Stimulated activated CD4-positive, alpha-beta T cell treated with anti-CD3 and anti-CD28 coated beads, Interleukin-15, amount 100 ng/mL, for 48 hours (primary cell): ENCODE measurements around the gene OSBPL8.
A peak's percentile ranks its signal among the peaks of the same experiment; 100 is the strongest.

Experiments
- DNase-seq, 2 donors: peaks; one replicate each; pipeline ENCODE4 v3.0.0-alpha.2; 2020; ENCODE audit warnings: low read depth in 2 of 2

Gene OSBPL8

GRCh38 chr12:76559400-76560085, at the start of gene OSBPL8:
Gene OSBPL8, minus strand, starts transcription at chr12:76559771. Its CDS starts 72,220 bp downstream, at chr12:76487551.
- DNase-seq = peak; percentile 88 to 94

- no peak for DNase-seq
Observed at GRCh38 chr12:76608070-76608469, 48.5 kb upstream of the OSBPL8 start.

GRCh38 chr12:76595056-76595455, 35.5 kb upstream of the OSBPL8 start:
- no peak for DNase-seq

- DNase-seq = no peak
Observed at GRCh38 chr12:76591476-76591875, 31.9 kb upstream of the OSBPL8 start.

- no peak for DNase-seq
Observed at GRCh38 chr12:76590131-76590530, 30.6 kb upstream of the OSBPL8 start.

- no peak for DNase-seq
Observed at GRCh38 chr12:76588881-76589565, 29.5 kb upstream of the OSBPL8 start.

GRCh38 chr12:76587428-76588178, 28.0 kb upstream of the OSBPL8 start:
- no peak for DNase-seq

- peak; percentile 2 to 12 for DNase-seq
Observed at GRCh38 chr12:76586764-76587395, 27.3 kb upstream of the OSBPL8 start.

GRCh38 chr12:76583301-76583700, 23.7 kb upstream of the OSBPL8 start:
- no peak for DNase-seq

- DNase-seq = no peak
Observed at GRCh38 chr12:76573840-76574373, 14.3 kb upstream of the OSBPL8 start.

GRCh38 chr12:76571256-76571655, 11.7 kb upstream of the OSBPL8 start:
- no peak for DNase-seq

GRCh38 chr12:76569685-76570604, 10.4 kb upstream of the OSBPL8 start:
- DNase-seq = no peak

- DNase-seq = no peak
Observed at GRCh38 chr12:76568888-76569551, 9.4 kb upstream of the OSBPL8 start.

- no peak for DNase-seq
Observed at GRCh38 chr12:76568130-76568529, 8.6 kb upstream of the OSBPL8 start.

- no peak for DNase-seq
Observed at GRCh38 chr12:76563061-76563460, 3.5 kb upstream of the OSBPL8 start.

GRCh38 chr12:76562130-76562529, 2.6 kb upstream of the OSBPL8 start:
- no peak for DNase-seq

- no peak for DNase-seq
Observed at GRCh38 chr12:76560086-76560491, 518 bp upstream of the OSBPL8 start.

GRCh38 chr12:76558684-76559399, 729 bp downstream of the OSBPL8 start:
- peak; percentile 65 to 74 for DNase-seq

- DNase-seq = no peak
Observed at GRCh38 chr12:76556368-76556767, 3.2 kb downstream of the OSBPL8 start.

- DNase-seq = no peak
Observed at GRCh38 chr12:76555797-76556196, 3.8 kb downstream of the OSBPL8 start.
